ENCODE results near the gene LGI2. TPM values are rescaled to one million over a fixed set of nuclear protein-coding genes. Genes with fewer than 3 reads are reported as not detected.

The LGI2 gene
- total RNA-seq, 1 experiment from 2014 or later = 12.2 TPM

- peaks cover 9% of the 10 kb centered on the region for H3K4me1 Mint-ChIP-seq
- ATAC-seq (no peak), DNase-seq (ENCODE audit: low spot score) (no peak)
- ChIA-PET CTCF (interaction anchor here (1.8 kb wide), 1 partner anchor 23 kb away, joined by 9 read pairs; no protein-coding TSS in a partner anchor), POLR2A (no interaction called here)
- H3K9me3 Mint-ChIP-seq = peaks cover 9% of the 10 kb centered on the region
- H3K27ac Mint-ChIP-seq = no peak overlapping the region
- TF ChIP-seq PRRX2 (CRISPR knock-in tag; IDR thresholded peaks at IDR 0.05) = no peak
- H3K27me3 Mint-ChIP-seq (ENCODE audit: low read depth) = no peaks in the 10 kb centered on the region
- no peaks in the 10 kb centered on the region for H3K36me3 Mint-ChIP-seq
- H3K4me3 Mint-ChIP-seq = no peak overlapping the region
Measured at GRCh38 chr4:24956763-24957162, 74.0 kb downstream of the LGI2 start.

- no peak for TF ChIP-seq ZNF425 (CRISPR knock-in tag; conservative IDR thresholded peaks at IDR 0.05)
- no peak for TF ChIP-seq MXD4 (CRISPR knock-in tag; IDR thresholded peaks at IDR 0.05; ENCODE audit: borderline replicate concordance)
- TF ChIP-seq ZNF532 (CRISPR knock-in tag; IDR thresholded peaks at IDR 0.05; ENCODE audit: borderline replicate concordance) = no peak
- no peaks in the 10 kb centered on the region for H3K27me3 Mint-ChIP-seq (ENCODE audit: low read depth)
- ATAC-seq (peak; percentile 64), DNase-seq (ENCODE audit: low spot score) (no peak)
- no peak overlapping the region for H3K4me3 Mint-ChIP-seq
- ChIA-PET POLR2A (no interaction called here), CTCF (interaction anchor here (1.8 kb wide), 1 partner anchor 24 kb away, joined by 9 read pairs; no protein-coding TSS in a partner anchor)
- peaks cover 9% of the 10 kb centered on the region for H3K4me1 Mint-ChIP-seq
- H3K27ac Mint-ChIP-seq = no peak overlapping the region
- peaks cover 9% of the 10 kb centered on the region for H3K9me3 Mint-ChIP-seq
- H3K36me3 Mint-ChIP-seq = no peaks in the 10 kb centered on the region
Measured at GRCh38 chr4:24956091-24956490, 74.7 kb downstream of the LGI2 start.

GRCh38 chr4:24952667-24953066, 78.1 kb downstream of the LGI2 start:
- no peaks in the 10 kb centered on the region for H3K27me3 Mint-ChIP-seq (ENCODE audit: low read depth)
- ATAC-seq (no peak), DNase-seq (ENCODE audit: low spot score) (no peak)
- no peak overlapping the region for H3K27ac Mint-ChIP-seq
- peaks cover 9% of the 10 kb centered on the region for H3K4me1 Mint-ChIP-seq
- peaks cover 13% of the 10 kb centered on the region for H3K9me3 Mint-ChIP-seq
- no peak overlapping the region for H3K4me3 Mint-ChIP-seq
- H3K36me3 Mint-ChIP-seq = no peaks in the 10 kb centered on the region
- CTCF ChIA-PET = no interaction called here
- POLR2A ChIA-PET = no interaction called here
- TF ChIP-seq FOXK1 (CRISPR knock-in tag; IDR thresholded peaks at IDR 0.05) (no peak), HMGA2 (CRISPR knock-in tag; IDR thresholded peaks at IDR 0.05) (no peak), MLX (CRISPR knock-in tag; IDR thresholded peaks at IDR 0.05) (no peak), NR2C2 (CRISPR knock-in tag; IDR thresholded peaks at IDR 0.05) (no peak), ATF1 (CRISPR knock-in tag; IDR thresholded peaks at IDR 0.05) (no peak), JUN (CRISPR knock-in tag; IDR thresholded peaks at IDR 0.05) (no peak), ZNF532 (CRISPR knock-in tag; IDR thresholded peaks at IDR 0.05; ENCODE audit: borderline replicate concordance) (no peak), ZBTB43 (CRISPR knock-in tag; IDR thresholded peaks at IDR 0.05) (no peak), FOXP1 (CRISPR knock-in tag; IDR thresholded peaks at IDR 0.05; ENCODE audit: borderline replicate concordance) (no peak), ZNF121 (CRISPR knock-in tag; IDR thresholded peaks at IDR 0.05) (no peak), OVOL2 (CRISPR knock-in tag; IDR thresholded peaks at IDR 0.05; ENCODE audit: borderline replicate concordance) (no peak), E2F1 (CRISPR knock-in tag; IDR thresholded peaks at IDR 0.05) (no peak), ZNF263 (CRISPR knock-in tag; IDR thresholded peaks at IDR 0.05; ENCODE audit: low read depth) (no peak), RELA (CRISPR knock-in tag; IDR thresholded peaks at IDR 0.05; ENCODE audit: borderline replicate concordance) (no peak), CREM (CRISPR knock-in tag; IDR thresholded peaks at IDR 0.05) (no peak), SOX15 (CRISPR knock-in tag; IDR thresholded peaks at IDR 0.05) (no peak)
